IMR-90 (cell line): ENCODE measurements around the gene LRRC7. TPM values are rescaled to one million over a fixed set of nuclear protein-coding genes. Genes with fewer than 3 reads are reported as not detected.
A peak's percentile ranks its signal among the peaks of the same experiment; 100 is the strongest.

Source experiments
- ATAC-seq: fragments of 200-7000 bp; cut with Tn5 transposase; 2 replicates; pipeline ENCODE4 v1.9.1; 2020; ENCODE audit warnings: low read depth, mild to moderate bottlenecking, moderate library complexity
- BruUV-seq: library from RNA; stranded (reverse); fragments of 400-500 nt; replicated peaks from 2 replicates; lab custom pipeline; 2021; lab: Mats Ljungman, UMichigan
- CTCF ChIA-PET: fragments of 300-600 bp; formaldehyde crosslinking; extraction: SDS; loops from one replicate; lab custom pipeline; 2021; ENCODE audit warnings: antibody characterized with exemption; lab: Yijun Ruan, JAX
- POLR2A ChIA-PET: fragments of 300-600 bp; sonication (Branson Sonifier 250); formaldehyde crosslinking; loops from one replicate; lab custom pipeline; 2022; ENCODE audit warnings: antibody characterized with exemption; ENCODE audit not compliant: unreplicated experiment; lab: Charles Lee
- DNase-seq: peaks from one replicate; pipeline ENCODE4 v3.0.0; 2013
- H2AFZ ChIP-seq: replicated peaks from 2 replicates; pipeline ENCODE3; 2013; ENCODE audit warnings: low read length, mild to moderate bottlenecking; ENCODE audit not compliant: poor library complexity
- H2AK5ac ChIP-seq: 2 replicates; pipeline ENCODE4 v1.6.1; 2013; ENCODE audit warnings: low read depth, low read length, inconsistent platforms
- H2AK9ac ChIP-seq: replicated peaks from 2 replicates; pipeline ENCODE3; 2013; ENCODE audit warnings: mild to moderate bottlenecking, low read depth, low read length, moderate library complexity; ENCODE audit not compliant: poor library complexity
- H2BK120ac ChIP-seq: 2 replicates; pipeline ENCODE4 v1.6.1; 2013; ENCODE audit warnings: low read depth, low read length, inconsistent platforms
- H2BK15ac ChIP-seq: 3 replicates; pipeline ENCODE4 v1.6.1; 2013; ENCODE audit warnings: low read depth, low read length, inconsistent platforms
- H2BK20ac ChIP-seq: 2 replicates; pipeline ENCODE4 v1.6.1; 2013; ENCODE audit warnings: low read depth, mild to moderate bottlenecking, inconsistent platforms, low read length, moderate library complexity
- H2BK5ac ChIP-seq: 2 replicates; pipeline ENCODE4 v1.6.1; 2013; ENCODE audit warnings: mild to moderate bottlenecking, low read depth, low read length, inconsistent platforms; ENCODE audit not compliant: poor library complexity, severe bottlenecking
- H3K14ac ChIP-seq: replicated peaks from 2 replicates; pipeline ENCODE4 v1.6.1; 2013; ENCODE audit warnings: low read depth, low read length, inconsistent platforms
- H3K18ac ChIP-seq: 2 replicates; pipeline ENCODE4 v1.6.1; 2013; ENCODE audit warnings: low read depth, low read length, control low read depth
- H3K23ac ChIP-seq: 2 replicates; pipeline ENCODE4 v1.6.1; 2013; ENCODE audit warnings: low read depth, low read length, inconsistent platforms
- H3K27ac ChIP-seq: 2 replicates; pipeline ENCODE4 v1.5.1; 2013; ENCODE audit warnings: mild to moderate bottlenecking, control low read depth, low read length; ENCODE audit not compliant: insufficient read depth
- H3K27me3 ChIP-seq: 2 replicates; pipeline ENCODE4 v1.6.1; 2013; ENCODE audit warnings: low read length; ENCODE audit not compliant: control insufficient read depth, insufficient read depth
- H3K36me3 ChIP-seq: 2 replicates; pipeline ENCODE4 v1.6.1; 2013; ENCODE audit warnings: low read length, mixed read lengths; ENCODE audit not compliant: control insufficient read depth, insufficient read depth
- H3K4ac ChIP-seq: 2 replicates; pipeline ENCODE4 v1.6.1; 2013; ENCODE audit warnings: low read depth, low read length, inconsistent platforms
- H3K4me1 ChIP-seq: 2 replicates; pipeline ENCODE4 v1.6.1; 2013; ENCODE audit warnings: low read length, mixed read lengths; ENCODE audit not compliant: control insufficient read depth, insufficient read depth
- H3K4me2 ChIP-seq: 2 replicates; pipeline ENCODE4 v1.6.1; 2013; ENCODE audit warnings: low read depth, mild to moderate bottlenecking, control low read depth, low read length, moderate library complexity
- H3K4me3 ChIP-seq: 2 replicates; pipeline ENCODE4 v1.5.1; 2013; ENCODE audit warnings: low read depth, mild to moderate bottlenecking, control low read depth, low read length, moderate library complexity; ENCODE audit not compliant: insufficient read depth
- H3K56ac ChIP-seq: 2 replicates; pipeline ENCODE4 v1.6.1; 2013; ENCODE audit warnings: low read length, inconsistent platforms; ENCODE audit not compliant: insufficient read depth; ENCODE audit errors: extremely low read depth
- H3K79me1 ChIP-seq, 2 experiments: 2 replicates each; pipeline ENCODE4 v1.6.1; 2013; ENCODE audit warnings: low read length in 2 of 2, inconsistent platforms in 1 of 2, low read depth in 1 of 2
- H3K9ac ChIP-seq: 2 replicates; pipeline ENCODE4 v1.6.1; 2013; ENCODE audit warnings: low read depth, low read length, control low read depth
- H3K9me1 ChIP-seq: 2 replicates; pipeline ENCODE4 v1.6.1; 2013; ENCODE audit warnings: low read length, inconsistent platforms; ENCODE audit not compliant: insufficient read depth
- H3K9me3 ChIP-seq: 2 replicates; pipeline ENCODE4 v1.6.1; 2013; ENCODE audit warnings: low read length; ENCODE audit not compliant: control insufficient read depth, insufficient read depth
- H4K20me1 ChIP-seq: 2 replicates; pipeline ENCODE4 v1.6.1; 2013; ENCODE audit warnings: low read length, inconsistent platforms; ENCODE audit not compliant: insufficient read depth
- H4K5ac ChIP-seq: 2 replicates; pipeline ENCODE4 v1.6.1; 2013; ENCODE audit warnings: mild to moderate bottlenecking, low read depth, low read length, control low read depth
- H4K8ac ChIP-seq, 2 experiments: 2 replicates each; pipeline ENCODE4 v1.6.1; 2013; ENCODE audit warnings: low read depth in 2 of 2, low read length in 2 of 2, control low read depth in 1 of 2, inconsistent platforms in 1 of 2
- H4K91ac ChIP-seq: 2 replicates; pipeline ENCODE4 v1.6.1; 2013; ENCODE audit warnings: low read depth, low read length, inconsistent platforms; ENCODE audit not compliant: insufficient read depth
- CEBPB ChIP-seq: IDR thresholded peaks from 2 replicates; pipeline ENCODE4 v1.6.1; 2012; ENCODE audit warnings: low read depth, low read length, improper control_type of control experiment
- MAZ ChIP-seq: IDR thresholded peaks from 2 replicates; pipeline ENCODE4 v1.6.1; 2012; ENCODE audit warnings: low read depth, mild to moderate bottlenecking, low read length, improper control_type of control experiment, moderate library complexity, borderline replicate concordance
- RFX5 ChIP-seq: IDR thresholded peaks from 2 replicates; pipeline ENCODE4 v1.8.0; 2012; ENCODE audit warnings: low read depth, mild to moderate bottlenecking, low read length, moderate library complexity
- WGBS, 2 experiments: methylation state at CpG; one replicate each; pipeline versions ENCODE4 v1.1.5 to v1.1.7; 2013; ENCODE audit warnings: missing lambda C conversion rate in 2 of 2; ENCODE audit not compliant: insufficient read length in 1 of 2; ENCODE audit errors: extremely low coverage in 2 of 2; 5-methylcytosine and 5-hydroxymethylcytosine counted together
- dilution Hi-C: fragments of 300-500 bp; cut with HindIII; formaldehyde crosslinking; loops from one replicate; pipeline ENCODE4 v1.14.3; 2018; ENCODE audit warnings: low sequenced_read_pairs; ENCODE audit not compliant: unreplicated experiment
- in situ Hi-C: fragments of 300-500 bp; cut with MboI; formaldehyde crosslinking; loops from 3 replicates; pipeline ENCODE4 v1.14.3; 2019; ENCODE audit warnings: low sequenced_read_pairs, inconsistent platforms, mixed read lengths
- intact Hi-C: fragments of 100-400 bp; cut with micrococcal nuclease; formaldehyde crosslinking; loops from 2 replicates; pipeline ENCODE4 v1.10.0; 2022
- polyA plus RNA-seq, 3 experiments: library from polyadenylated mRNA; depleted of rRNA; stranded (reverse); fragments of >200 nt; gene quantifications; 2 replicates each; pipeline ENCODE4 v1.2.3, GENCODE V29; 2012; ENCODE audit warnings: low replicate concordance in 1 of 3
- total RNA-seq: library from RNA; depleted of rRNA; stranded (reverse); fragments of >200 nt; gene quantifications from 2 replicates; pipeline ENCODE4 v1.2.3, GENCODE V29; 2012

The LRRC7 gene
- total and polyA plus RNA-seq, 2 of the 4 experiments (the other 2 are of a cell fraction): under 0.01 to 0.02 TPM

- Histone ChIP-seq H2BK120ac (no peak overlapping the region), H3K9ac (no peak overlapping the region), H3K18ac (no peak overlapping the region), H4K8ac (no peak overlapping the region), H3K4me2 (no peak overlapping the region), H2BK5ac (no peak overlapping the region), H2BK20ac (no peak overlapping the region), H3K27ac (no peak overlapping the region), H4K91ac (no peak overlapping the region), H3K9me3 (no peaks in the 10 kb centered on the region), H3K79me1 (no peaks in the 10 kb centered on the region), H3K56ac (no peak overlapping the region), H3K36me3 (no peaks in the 10 kb centered on the region), H3K4ac (no peak overlapping the region), H3K4me3 (no peak overlapping the region), H3K4me1 (no peaks in the 10 kb centered on the region), H2BK15ac (no peak overlapping the region), H2AK5ac (no peak overlapping the region), H3K27me3 (no peaks in the 10 kb centered on the region), H2AK9ac (no peak overlapping the region), H3K14ac (no peak overlapping the region), H3K9me1 (no peaks in the 10 kb centered on the region), H2AFZ (no peak overlapping the region), H3K23ac (no peak overlapping the region), H4K5ac (no peak overlapping the region), H4K20me1 (no peaks in the 10 kb centered on the region)
- in situ Hi-C loops (no loop called here), dilution Hi-C loops (no loop called here), intact Hi-C loops (no loop called here)
- DNase-seq (no peak), ATAC-seq (no peak)
- no CpG with 5 or more reads among the region's 1 CpG for WGBS, 2 experiments
- ChIA-PET CTCF (no interaction called here), POLR2A (no interaction called here)
- TF ChIP-seq CEBPB (peak; percentile 50; the same call in 1 of the 2 replicates), RFX5 (no peak), MAZ (no peak)
- no TSS peak for BruUV-seq
Observed at GRCh38 chr1:70024272-70024671, 456.6 kb downstream of the LRRC7 start.
